ENCODE data around the gene MAGOH.
A peak's percentile ranks its signal among the peaks of the same experiment; 100 is the strongest.
"Not testable (repeated sequence)": the region's sequence is repeated elsewhere in the genome, so short reads cannot be mapped to it uniquely, and the experiment has no call there.

MAGOH gene

GRCh38 chr1:53186533-53186932, 51.8 kb downstream of the MAGOH start:
- DNase-seq (ENCODE audit: low spot score), result no peak

- DNase-seq (ENCODE audit: low spot score), result not testable (repeated sequence)
Observed at GRCh38 chr1:53185955-53186297, 52.4 kb downstream of the MAGOH start.

- DNase-seq (ENCODE audit: low spot score), result no peak
Observed at GRCh38 chr1:53183095-53183990, 55.0 kb downstream of the MAGOH start.

GRCh38 chr1:53182716-53183094, 55.6 kb downstream of the MAGOH start:
- no peak for DNase-seq (ENCODE audit: low spot score)

GRCh38 chr1:53182111-53182593, 56.2 kb downstream of the MAGOH start:
- DNase-seq (ENCODE audit: low spot score), result peak; percentile 62

GRCh38 chr1:53180951-53181350, 57.4 kb downstream of the MAGOH start:
- no peak for DNase-seq (ENCODE audit: low spot score)

GRCh38 chr1:53180226-53180625, 58.1 kb downstream of the MAGOH start:
- no peak for DNase-seq (ENCODE audit: low spot score)
